ENCODE measurements around the gene ADAMTS6. TPM values are rescaled to one million over a fixed set of nuclear protein-coding genes. Genes with fewer than 3 reads are reported as not detected.

Gene ADAMTS6
- total RNA-seq, 1 donor from 2014 or later = 1.5 TPM

DNA sequence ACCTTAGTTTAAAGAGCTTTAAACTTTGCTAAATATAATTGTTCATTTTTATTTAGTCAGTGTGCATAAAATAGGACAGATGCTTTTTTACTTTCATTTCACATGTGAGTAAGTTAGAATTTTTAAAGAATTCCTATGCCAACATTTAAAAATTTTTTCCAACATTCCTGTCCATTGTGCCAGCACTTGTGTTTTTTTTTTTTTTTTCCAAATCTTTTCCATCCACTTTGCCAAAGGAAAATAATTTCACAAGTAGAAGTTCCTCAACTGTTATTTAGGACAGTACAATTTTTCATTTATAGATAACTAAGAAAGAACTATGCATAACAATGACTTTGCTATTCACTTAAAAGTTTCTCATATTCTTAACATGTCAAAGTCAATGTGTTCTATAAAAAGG is 189.5 kb downstream of the ADAMTS6 start:
- H3K27ac ChIP-seq (replicated peaks) = no peak overlapping the region
- no peaks in the 10 kb centered on the region for H3K9me3 ChIP-seq (replicated peaks)
- no peak overlapping the region for H3K4me3 ChIP-seq
- no peaks in the 10 kb centered on the region for H3K4me1 ChIP-seq
- DNase-seq = no peak
- no peaks in the 10 kb centered on the region for H3K27me3 ChIP-seq (ENCODE audit: low read depth)
- TF ChIP-seq, protein P1, sequence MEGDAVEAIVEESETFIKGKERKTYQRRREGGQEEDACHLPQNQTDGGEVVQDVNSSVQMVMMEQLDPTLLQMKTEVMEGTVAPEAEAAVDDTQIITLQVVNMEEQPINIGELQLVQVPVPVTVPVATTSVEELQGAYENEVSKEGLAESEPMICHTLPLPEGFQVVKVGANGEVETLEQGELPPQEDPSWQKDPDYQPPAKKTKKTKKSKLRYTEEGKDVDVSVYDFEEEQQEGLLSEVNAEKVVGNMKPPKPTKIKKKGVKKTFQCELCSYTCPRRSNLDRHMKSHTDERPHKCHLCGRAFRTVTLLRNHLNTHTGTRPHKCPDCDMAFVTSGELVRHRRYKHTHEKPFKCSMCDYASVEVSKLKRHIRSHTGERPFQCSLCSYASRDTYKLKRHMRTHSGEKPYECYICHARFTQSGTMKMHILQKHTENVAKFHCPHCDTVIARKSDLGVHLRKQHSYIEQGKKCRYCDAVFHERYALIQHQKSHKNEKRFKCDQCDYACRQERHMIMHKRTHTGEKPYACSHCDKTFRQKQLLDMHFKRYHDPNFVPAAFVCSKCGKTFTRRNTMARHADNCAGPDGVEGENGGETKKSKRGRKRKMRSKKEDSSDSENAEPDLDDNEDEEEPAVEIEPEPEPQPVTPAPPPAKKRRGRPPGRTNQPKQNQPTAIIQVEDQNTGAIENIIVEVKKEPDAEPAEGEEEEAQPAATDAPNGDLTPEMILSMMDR (IDR thresholded peaks at IDR 0.05; ENCODE audit: borderline replicate concordance) = no peak
- no peaks in the 10 kb centered on the region for H3K36me3 ChIP-seq
- intact Hi-C loops (cut with micrococcal nuclease) = no loop called here

DNA sequence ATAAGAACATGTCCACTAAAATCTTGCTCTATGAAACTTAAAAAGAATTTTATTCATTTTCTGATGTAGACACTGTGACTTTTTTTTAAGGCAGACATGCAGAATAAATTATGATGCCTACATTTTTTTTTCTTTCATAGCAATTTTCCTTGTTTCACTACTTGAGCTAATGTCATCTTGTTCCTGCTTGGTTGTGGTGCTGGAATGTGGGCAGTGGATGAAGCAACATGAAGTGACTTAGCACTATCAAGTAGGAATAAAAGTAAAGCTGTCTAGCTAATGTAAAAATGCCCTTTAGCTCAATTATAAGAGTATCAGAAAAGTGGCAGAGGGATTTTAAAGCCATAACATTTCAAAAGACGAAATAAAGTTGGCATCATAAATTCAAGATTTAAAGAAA is 191.0 kb downstream of the ADAMTS6 start:
- H3K9me3 ChIP-seq (replicated peaks) = no peaks in the 10 kb centered on the region
- no peaks in the 10 kb centered on the region for H3K4me1 ChIP-seq
- H3K36me3 ChIP-seq = no peaks in the 10 kb centered on the region
- H3K4me3 ChIP-seq = no peak overlapping the region
- no peak overlapping the region for H3K27ac ChIP-seq (replicated peaks)
- no peak for DNase-seq
- H3K27me3 ChIP-seq (ENCODE audit: low read depth) = no peaks in the 10 kb centered on the region
- intact Hi-C loops (cut with micrococcal nuclease) = no loop called here
- TF ChIP-seq, protein P1 (IDR thresholded peaks at IDR 0.05; ENCODE audit: borderline replicate concordance) = no peak

DNA sequence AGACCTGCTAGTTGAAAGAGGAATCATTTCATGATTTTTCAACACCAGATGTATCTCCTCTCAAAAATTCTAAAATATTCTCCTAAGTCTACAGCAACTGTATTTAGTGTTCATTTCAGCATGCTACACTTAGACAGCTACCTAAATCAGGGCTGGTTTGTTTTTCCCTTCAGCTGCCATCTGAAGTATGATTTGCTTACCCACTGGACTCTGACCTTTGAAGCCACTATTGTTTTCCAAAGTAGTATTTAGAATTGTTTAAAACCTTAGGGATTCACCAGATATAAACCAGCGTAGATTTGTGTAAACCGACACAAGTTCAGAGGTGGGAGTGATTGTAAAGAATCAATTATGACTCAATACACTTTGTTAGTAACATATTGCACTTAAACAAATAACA is 193.1 kb downstream of the ADAMTS6 start:
- intact Hi-C loops (cut with micrococcal nuclease) = no loop called here
- H3K27me3 ChIP-seq (ENCODE audit: low read depth) = no peaks in the 10 kb centered on the region
- H3K27ac ChIP-seq (replicated peaks) = no peak overlapping the region
- no peaks in the 10 kb centered on the region for H3K9me3 ChIP-seq (replicated peaks)
- no peaks in the 10 kb centered on the region for H3K4me1 ChIP-seq
- H3K36me3 ChIP-seq = no peaks in the 10 kb centered on the region
- DNase-seq = no peak
- no peak overlapping the region for H3K4me3 ChIP-seq
- TF ChIP-seq, protein P1 (IDR thresholded peaks at IDR 0.05; ENCODE audit: borderline replicate concordance) = no peak

DNA sequence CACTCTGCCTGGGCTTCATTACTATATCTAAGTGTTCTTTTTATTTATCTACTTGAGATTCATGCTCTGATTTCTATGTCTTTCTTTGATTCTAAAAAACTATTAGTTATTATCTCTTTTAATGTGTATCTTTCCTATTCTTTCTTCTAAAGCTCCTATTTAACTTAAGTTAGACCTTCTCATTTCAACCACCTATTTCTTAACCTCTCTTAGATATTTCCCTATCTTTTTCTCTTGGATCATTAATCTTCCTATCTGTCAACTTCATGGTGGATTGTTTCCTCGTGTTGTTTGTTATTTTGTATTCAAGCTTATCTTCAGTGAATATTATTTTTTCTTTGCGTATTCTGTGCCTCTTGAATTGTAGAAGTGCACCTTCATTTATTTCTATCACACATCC is 202.1 kb downstream of the ADAMTS6 start:
- H3K27ac ChIP-seq (replicated peaks) = no peak overlapping the region
- intact Hi-C loops (cut with micrococcal nuclease) = no loop called here
- H3K36me3 ChIP-seq = no peaks in the 10 kb centered on the region
- DNase-seq = no peak
- no peaks in the 10 kb centered on the region for H3K27me3 ChIP-seq (ENCODE audit: low read depth)
- no peak overlapping the region for H3K4me3 ChIP-seq
- no peaks in the 10 kb centered on the region for H3K9me3 ChIP-seq (replicated peaks)
- TF ChIP-seq, protein P1 (IDR thresholded peaks at IDR 0.05; ENCODE audit: borderline replicate concordance) = no peak
- no peaks in the 10 kb centered on the region for H3K4me1 ChIP-seq

DNA sequence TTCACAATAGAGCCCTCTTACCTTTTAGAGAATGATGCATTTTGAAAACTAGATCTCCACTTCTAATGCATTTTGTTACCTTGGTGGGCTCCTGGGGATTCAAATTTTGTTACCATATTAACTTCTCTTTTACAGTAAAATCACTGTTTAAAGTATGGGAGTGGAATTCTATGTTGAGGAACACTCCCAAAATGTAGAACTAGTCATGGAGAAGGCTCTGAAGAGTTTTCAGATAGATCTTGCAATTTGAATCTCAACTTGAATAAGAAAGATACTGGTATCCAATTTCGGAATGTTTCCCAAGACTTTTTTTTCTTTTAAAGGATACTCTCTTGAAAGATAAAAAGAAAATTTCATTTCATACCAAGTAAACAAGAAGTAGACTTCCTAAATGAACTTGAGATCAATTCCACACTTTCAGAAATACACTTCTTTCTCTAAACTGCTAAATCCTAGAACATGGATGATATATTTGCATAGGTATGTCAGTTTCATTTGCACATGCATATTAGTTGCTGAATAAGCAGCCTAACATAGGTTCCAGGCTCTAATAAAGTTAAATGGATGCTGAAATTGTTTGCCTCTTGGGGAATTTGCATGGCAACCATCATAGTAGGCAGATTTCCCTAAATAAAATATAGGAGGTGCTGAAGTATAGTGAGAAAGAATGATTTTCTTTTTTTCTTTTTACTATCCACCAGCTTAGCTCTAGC is 205.4 kb downstream of the ADAMTS6 start:
- H3K4me1 ChIP-seq = no peaks in the 10 kb centered on the region
- DNase-seq = no peak
- H3K36me3 ChIP-seq = no peaks in the 10 kb centered on the region
- TF ChIP-seq, protein P1 (IDR thresholded peaks at IDR 0.05; ENCODE audit: borderline replicate concordance) = no peak
- no peaks in the 10 kb centered on the region for H3K9me3 ChIP-seq (replicated peaks)
- no peaks in the 10 kb centered on the region for H3K27me3 ChIP-seq (ENCODE audit: low read depth)
- no peak overlapping the region for H3K27ac ChIP-seq (replicated peaks)
- no peak overlapping the region for H3K4me3 ChIP-seq
- intact Hi-C loops (cut with micrococcal nuclease) = no loop called here

Data from left ventricle myocardium inferior (tissue), 1 donor.